ENCODE results near the gene MICAL1. TPM values are rescaled to one million over a fixed set of nuclear protein-coding genes. Genes with fewer than 3 reads are reported as not detected.

Gene MICAL1
- total and polyA plus RNA-seq, 2 donors (not counting 1 experiment from before 2014, with no cell fraction given): 202 to 319 TPM

GRCh38 chr6:109456710-109457561 lies 1.4 kb upstream of the MICAL1 start:
- H2AFZ ChIP-seq (ENCODE audit: insufficient read depth, low read depth, low read length, poor library complexity, severe bottlenecking): no peak overlapping the region
- no peak for TF ChIP-seq CTCF (IDR thresholded peaks at IDR 0.05)
- TF ChIP-seq EZH2 (IDR thresholded peaks at IDR 0.05; ENCODE audit: borderline replicate concordance, insufficient read depth, low read depth, low read length, poor library complexity, severe bottlenecking): no peak
- peaks cover 0 to 19% of the 10 kb centered on the region in 2 experiments for H3K36me3 ChIP-seq (replicated peaks in 1 of 2; ENCODE audit: control extremely low read depth in 1 of 2, control insufficient read depth in 1 of 2, extremely low read depth in 1 of 2, insufficient read depth in 2 of 2, low read length in 1 of 2)
- no peaks in the 10 kb centered on the region for H4K20me1 ChIP-seq (ENCODE audit: control insufficient read depth, insufficient read depth, low read length, poor library complexity, severe bottlenecking)
- H3K4me1 Mint-ChIP-seq: peaks cover 80% of the 10 kb centered on the region
- ChIA-PET POLR2A (interaction anchor here (1.1 to 5.5 kb wide), 8 partner anchors 8 to 235 kb away, joined by 3 to 34 read pairs (median 6); partner anchors contain the start of genes AK9, CD164, FIG4 and ZBTB24), CTCF (interaction anchor here (0.7 to 6.4 kb wide), 8 partner anchors 12 to 1417 kb away, joined by 3 to 55 read pairs (median 4); partner anchors contain the start of genes AMD1, CD164, PPIL6 and SMPD2)
- H3K4me3 Mint-ChIP-seq: peak overlapping the region; percentile 95
- H3K27me3 Mint-ChIP-seq: no peaks in the 10 kb centered on the region
- H3K4me3 ChIP-seq (ENCODE audit: control extremely low read depth in 1 of 5, extremely low read depth in 1 of 5, insufficient read depth in 1 of 5, low read depth in 2 of 5, low read length in 4 of 5): peak overlapping the region; percentile 42 to 99 (median 93)
- H3K9ac ChIP-seq (ENCODE audit: low read length): peak overlapping the region; percentile 69
- H3K9me3 Mint-ChIP-seq (ENCODE audit: insufficient read depth): no peaks in the 10 kb centered on the region
- peaks cover 0 to 2% (median 0%) of the 10 kb centered on the region in 3 donors for H3K9me3 ChIP-seq (ENCODE audit: control extremely low read depth in 1 of 3, control insufficient read depth in 2 of 3, insufficient read depth in 1 of 3, low read length in 2 of 3)
- H3K79me2 ChIP-seq (ENCODE audit: control insufficient read depth, insufficient read depth, low read length): peaks cover 35% of the 10 kb centered on the region
- H3K27me3 ChIP-seq (replicated peaks in 1 of 4; ENCODE audit: control extremely low read depth in 1 of 4, control insufficient read depth in 3 of 4, insufficient read depth in 4 of 4, low read length in 3 of 4): no peaks in the 10 kb centered on the region
- intact Hi-C loops (cut with micrococcal nuclease): loop anchor here (5.0 to 10.0 kb wide), 3 partner anchors 748 to 1418 kb away; partner anchors contain the start of genes AMD1 and CDK19
- peak overlapping the region; percentile 84 for H3K27ac Mint-ChIP-seq
- peak overlapping the region; percentile 95 for H3K4me2 ChIP-seq (replicated peaks; ENCODE audit: low read depth, low read length, poor library complexity, severe bottlenecking)
- peak; percentile 53 for DNase-seq
- WGBS (ENCODE audit: insufficient coverage): 46% methylated on average over 8 of the region's 16 CpGs
- H3K27ac ChIP-seq (ENCODE audit: low read length in 2 of 2): peak overlapping the region; percentile 75 to 98
- ATAC-seq (ENCODE audit: low read depth): no peak
- peaks cover 70% of the 10 kb centered on the region in 2 donors for H3K4me1 ChIP-seq (ENCODE audit: control insufficient read depth in 2 of 2, insufficient read depth in 2 of 2, low read length in 2 of 2)

Measured in B cell (primary cell).